HL-60 (cell line): ENCODE measurements around the gene CALCB.

ENCODE experiments used
- DNase-seq, 2 experiments: peaks; one replicate each; pipeline ENCODE4 v3.0.0-alpha.2; 2010 to 2020; ENCODE audit warnings: low read depth in 1 of 2, low spot score in 1 of 2
- H3K27ac ChIP-seq: fragments of 250-450 bp; sonication (Bioruptor Pico); replicated peaks from 2 replicates; pipeline ENCODE4 v1.5.1; 2020; ENCODE audit warnings: mild to moderate bottlenecking, moderate library complexity
- H3K27me3 ChIP-seq: fragments of 250-450 bp; sonication (Bioruptor Pico); 2 replicates; pipeline ENCODE4 v1.5.1; 2021; ENCODE audit warnings: mild to moderate bottlenecking, moderate library complexity; ENCODE audit not compliant: insufficient read depth, poor library complexity, severe bottlenecking
- H3K4me3 ChIP-seq: replicated peaks from 2 replicates; pipeline ENCODE4 v1.5.1; 2011; ENCODE audit warnings: mild to moderate bottlenecking, control low read depth, low read length; ENCODE audit not compliant: insufficient read depth
- CTCF ChIP-seq: IDR thresholded peaks from one replicate; pipeline ENCODE4 v1.5.1; 2011; ENCODE audit warnings: low read length, control low read depth, inconsistent platforms; ENCODE audit not compliant: insufficient read depth
- GABPA ChIP-seq: IDR thresholded peaks from 2 replicates; pipeline ENCODE4 v1.6.1; 2012; ENCODE audit warnings: low read depth
- POLR2AphosphoS5 ChIP-seq: IDR thresholded peaks from 2 replicates; pipeline ENCODE4 v1.6.1; 2012; ENCODE audit warnings: low read depth
- REST ChIP-seq: IDR thresholded peaks from 2 replicates; pipeline ENCODE4 v1.6.1; 2012; ENCODE audit warnings: low read depth; ENCODE audit not compliant: insufficient replicate concordance
- SPI1 ChIP-seq: IDR thresholded peaks from 2 replicates; pipeline ENCODE4 v1.6.1; 2012; ENCODE audit warnings: low read depth, mild to moderate bottlenecking, borderline replicate concordance

Gene CALCB

GRCh38 chr11:15114501-15115475 lies 41.4 kb downstream of the CALCB start, which contains the start of gene INSC:
INSC (plus strand) TSS chr11:15114923; CDS start chr11:15149175, 34,252 bp downstream.
- no peak for DNase-seq
- H3K4me3 ChIP-seq, result no peak within 1 kb of the TSS
- no peaks in the 10 kb centered on the region for H3K27me3 ChIP-seq

GRCh38 chr11:15115686-15116085 lies 42.3 kb downstream of the CALCB start:
- DNase-seq, result no peak
- H3K27ac ChIP-seq, result no peak overlapping the region
- no peaks in the 10 kb centered on the region for H3K27me3 ChIP-seq
- no peak overlapping the region for H3K4me3 ChIP-seq
- TF ChIP-seq GABPA (no peak), CTCF (no peak)

More at GRCh38 chr11:15114501-15115475, 41.4 kb downstream of the CALCB start, which contains the start of gene INSC:
- peak within 1 kb of the TSS; percentile 36 for H3K27ac ChIP-seq
- no peak for TF ChIP-seq SPI1
- TF ChIP-seq CTCF, result no peak
- TF ChIP-seq POLR2AphosphoS5, result no peak
- no peak for TF ChIP-seq REST
- no peak for TF ChIP-seq GABPA

- no peak for TF ChIP-seq POLR2AphosphoS5
- no peak for TF ChIP-seq CTCF
- no peak for TF ChIP-seq SPI1
- TF ChIP-seq REST, result no peak
- TF ChIP-seq GABPA, result no peak
- DNase-seq, result no peak
- H3K4me3 ChIP-seq, result no peak overlapping the region
- no peak overlapping the region for H3K27ac ChIP-seq
- peaks cover under 1% of the 10 kb centered on the region for H3K27me3 ChIP-seq
Measured at GRCh38 chr11:15117751-15118150, 44.4 kb downstream of the CALCB start.
